ENCODE results near the gene TENM4. TPM values are rescaled to one million over a fixed set of nuclear protein-coding genes. Genes with fewer than 3 reads are reported as not detected.

TENM4 gene
- total and polyA plus RNA-seq, 11 donors: 0.08 to 6.4 (median 1.0) TPM

DNA sequence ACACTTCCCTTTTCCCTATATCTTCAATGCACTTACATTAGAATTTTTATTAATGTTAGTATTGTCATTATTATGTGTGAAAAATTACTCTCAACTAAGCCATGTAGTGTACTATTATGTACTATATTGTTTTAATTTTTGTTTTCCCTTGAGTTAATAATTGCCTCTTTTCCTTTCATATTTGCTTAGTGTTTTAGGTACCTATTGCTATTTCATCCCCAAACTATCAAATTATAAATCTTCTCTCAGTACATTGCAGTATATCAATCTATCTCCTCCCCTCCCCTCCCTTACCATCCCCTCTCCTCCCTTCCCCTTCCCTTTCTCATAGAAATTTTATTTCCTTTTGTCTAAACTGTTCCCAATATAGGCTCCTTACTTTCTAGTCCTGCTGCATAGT, 12.8 kb upstream of the TENM4 start:
- intact Hi-C loops (cut with DNase I): no loop called here
- H3K9me3 ChIP-seq: no peaks in the 10 kb centered on the region
- H3K4me1 ChIP-seq: no peaks in the 10 kb centered on the region
- H3K36me3 ChIP-seq: no peaks in the 10 kb centered on the region
- no peak for ATAC-seq
- DNase-seq: no peak
- TF ChIP-seq POLR2A (IDR thresholded peaks at IDR 0.05): no peak
- TF ChIP-seq, protein P1, sequence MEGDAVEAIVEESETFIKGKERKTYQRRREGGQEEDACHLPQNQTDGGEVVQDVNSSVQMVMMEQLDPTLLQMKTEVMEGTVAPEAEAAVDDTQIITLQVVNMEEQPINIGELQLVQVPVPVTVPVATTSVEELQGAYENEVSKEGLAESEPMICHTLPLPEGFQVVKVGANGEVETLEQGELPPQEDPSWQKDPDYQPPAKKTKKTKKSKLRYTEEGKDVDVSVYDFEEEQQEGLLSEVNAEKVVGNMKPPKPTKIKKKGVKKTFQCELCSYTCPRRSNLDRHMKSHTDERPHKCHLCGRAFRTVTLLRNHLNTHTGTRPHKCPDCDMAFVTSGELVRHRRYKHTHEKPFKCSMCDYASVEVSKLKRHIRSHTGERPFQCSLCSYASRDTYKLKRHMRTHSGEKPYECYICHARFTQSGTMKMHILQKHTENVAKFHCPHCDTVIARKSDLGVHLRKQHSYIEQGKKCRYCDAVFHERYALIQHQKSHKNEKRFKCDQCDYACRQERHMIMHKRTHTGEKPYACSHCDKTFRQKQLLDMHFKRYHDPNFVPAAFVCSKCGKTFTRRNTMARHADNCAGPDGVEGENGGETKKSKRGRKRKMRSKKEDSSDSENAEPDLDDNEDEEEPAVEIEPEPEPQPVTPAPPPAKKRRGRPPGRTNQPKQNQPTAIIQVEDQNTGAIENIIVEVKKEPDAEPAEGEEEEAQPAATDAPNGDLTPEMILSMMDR (IDR thresholded peaks at IDR 0.05): no peak
- peaks cover 0 to 42% (median 4%) of the 10 kb centered on the region in 9 donors for H3K27me3 ChIP-seq
- no peak overlapping the region for H3K4me3 ChIP-seq
- H3K27ac ChIP-seq: no peak overlapping the region

DNA sequence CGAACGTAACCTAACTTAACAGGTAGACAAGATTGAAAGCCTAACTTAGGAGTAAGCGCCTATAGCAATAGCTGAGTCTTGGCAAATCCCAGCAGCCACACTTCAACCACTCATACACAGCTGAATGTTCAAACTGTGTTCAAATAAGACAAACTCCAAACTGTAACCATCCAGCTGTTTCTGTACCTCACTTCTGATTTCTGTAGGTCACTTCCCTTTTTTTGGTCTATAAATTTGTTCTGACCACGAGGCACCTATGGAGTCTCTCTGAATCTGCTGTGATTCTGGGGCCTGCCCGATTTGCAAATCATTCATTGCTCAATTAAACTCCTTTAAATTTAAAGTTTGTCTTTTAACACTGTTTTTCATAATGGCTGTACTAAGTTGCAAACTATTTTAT, 8.2 kb upstream of the TENM4 start:
- no peak overlapping the region for H3K27ac ChIP-seq
- peaks cover 0 to 30% (median 7%) of the 10 kb centered on the region in 9 donors for H3K27me3 ChIP-seq
- DNase-seq (no peak), ATAC-seq (no peak)
- no peaks in the 10 kb centered on the region for H3K36me3 ChIP-seq
- no peaks in the 10 kb centered on the region for H3K4me1 ChIP-seq
- 82 to 86% (median 83%) methylated on average over 5 of the region's 5 CpGs for WGBS, 4 donors
- H3K4me3 ChIP-seq: no peak overlapping the region
- H3K9me3 ChIP-seq: no peaks in the 10 kb centered on the region
- TF ChIP-seq, protein P1 (IDR thresholded peaks at IDR 0.05): no peak
- TF ChIP-seq POLR2A (IDR thresholded peaks at IDR 0.05): no peak
- intact Hi-C loops (cut with DNase I): no loop called here

DNA sequence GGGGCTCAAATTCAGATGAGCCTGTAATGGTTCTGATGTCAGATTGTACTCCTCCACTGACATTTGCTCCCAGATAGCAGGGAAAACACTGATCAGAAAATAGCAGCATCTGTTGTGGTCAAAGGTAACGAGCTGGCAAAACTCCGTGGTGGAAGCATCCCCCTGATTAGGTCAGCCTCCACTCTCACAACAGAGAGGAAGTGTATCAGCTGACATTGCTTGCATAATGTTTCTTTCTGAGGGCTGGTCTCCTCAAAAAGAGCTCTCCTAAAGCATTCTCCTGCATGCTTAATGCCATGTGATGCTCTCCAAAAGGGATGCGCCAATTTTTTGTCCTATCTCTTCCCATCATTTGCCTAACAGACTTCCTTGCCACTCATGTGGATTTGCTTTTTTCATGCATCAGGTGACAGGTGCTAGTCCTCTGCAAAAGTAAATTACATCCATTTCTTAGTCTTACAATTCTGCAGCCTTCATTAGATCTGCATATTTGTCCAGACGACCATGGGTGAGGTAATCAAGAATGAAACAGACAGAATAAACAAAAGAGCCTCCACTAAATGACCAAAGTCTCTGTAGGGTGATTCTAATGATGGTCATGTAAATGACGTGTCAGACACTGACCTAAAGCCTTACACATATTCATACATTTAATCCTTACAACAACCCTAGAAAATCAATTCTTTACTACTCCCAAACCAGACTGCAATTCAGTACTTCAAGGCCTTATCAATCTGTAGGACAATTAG, 6.4 kb upstream of the TENM4 start:
- no peak overlapping the region for H3K27ac ChIP-seq
- peaks cover 0 to 8% (median 3%) of the 10 kb centered on the region in 12 donors for H3K9me3 ChIP-seq
- H3K4me1 ChIP-seq: no peaks in the 10 kb centered on the region
- TF ChIP-seq, protein P1 (IDR thresholded peaks at IDR 0.05): no peak
- no peak for ATAC-seq
- intact Hi-C loops (cut with DNase I): no loop called here
- no peak for DNase-seq
- peaks cover 0 to 36% (median 7%) of the 10 kb centered on the region in 9 donors for H3K27me3 ChIP-seq
- WGBS, 4 donors: 46 to 56% (median 49%) methylated on average over 5 of the region's 5 CpGs
- H3K36me3 ChIP-seq: no peaks in the 10 kb centered on the region
- no peak overlapping the region for H3K4me3 ChIP-seq

DNA sequence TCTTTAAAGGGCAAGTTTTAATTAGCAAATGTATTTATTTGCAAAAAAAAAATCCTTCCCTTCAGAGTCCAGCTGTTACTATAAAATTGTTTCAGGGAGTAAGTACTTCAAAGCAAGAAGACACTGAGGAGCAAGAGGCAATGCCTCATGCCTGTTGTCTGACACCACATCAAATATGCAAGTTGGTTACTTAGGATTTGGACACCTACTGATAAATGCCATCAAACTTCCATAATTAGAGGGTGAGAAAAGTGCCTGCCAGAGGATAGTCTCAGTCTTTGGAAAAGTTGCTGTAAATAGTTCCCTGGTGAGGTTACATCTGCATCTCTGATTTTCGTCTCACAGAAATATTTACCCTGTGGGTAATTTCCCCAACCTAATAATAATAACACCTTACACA, 4.1 kb upstream of the TENM4 start:
- TF ChIP-seq, protein P1 (IDR thresholded peaks at IDR 0.05): no peak
- no peak for TF ChIP-seq POLR2A (IDR thresholded peaks at IDR 0.05)
- ATAC-seq (no peak), DNase-seq (no peak)
- Histone ChIP-seq H3K27ac (no peak overlapping the region), H3K36me3 (no peaks in the 10 kb centered on the region), H3K4me3 (no peak overlapping the region), H3K27me3 (peaks cover 0 to 51% (median 9%) of the 10 kb centered on the region in 9 donors), H3K9me3 (peaks cover 0 to 8% (median 3%) of the 10 kb centered on the region in 12 donors), H3K4me1 (peaks cover 0 to 16% (median 5%) of the 10 kb centered on the region in 12 donors)
- WGBS, 4 donors: 37 to 76% (median 62%) methylated on average over 1 of the region's 1 CpG
- intact Hi-C loops (cut with DNase I): no loop called here

All from heart left ventricle (tissue), 16 donors.